ENCODE measurements around the gene SCT.

Gene SCT

GRCh38 chr11:608791-609251 is 18.2 kb downstream of the SCT start:
- no peak for DNase-seq

GRCh38 chr11:607971-608659 is 18.9 kb downstream of the SCT start:
- no peak for DNase-seq

DNA sequence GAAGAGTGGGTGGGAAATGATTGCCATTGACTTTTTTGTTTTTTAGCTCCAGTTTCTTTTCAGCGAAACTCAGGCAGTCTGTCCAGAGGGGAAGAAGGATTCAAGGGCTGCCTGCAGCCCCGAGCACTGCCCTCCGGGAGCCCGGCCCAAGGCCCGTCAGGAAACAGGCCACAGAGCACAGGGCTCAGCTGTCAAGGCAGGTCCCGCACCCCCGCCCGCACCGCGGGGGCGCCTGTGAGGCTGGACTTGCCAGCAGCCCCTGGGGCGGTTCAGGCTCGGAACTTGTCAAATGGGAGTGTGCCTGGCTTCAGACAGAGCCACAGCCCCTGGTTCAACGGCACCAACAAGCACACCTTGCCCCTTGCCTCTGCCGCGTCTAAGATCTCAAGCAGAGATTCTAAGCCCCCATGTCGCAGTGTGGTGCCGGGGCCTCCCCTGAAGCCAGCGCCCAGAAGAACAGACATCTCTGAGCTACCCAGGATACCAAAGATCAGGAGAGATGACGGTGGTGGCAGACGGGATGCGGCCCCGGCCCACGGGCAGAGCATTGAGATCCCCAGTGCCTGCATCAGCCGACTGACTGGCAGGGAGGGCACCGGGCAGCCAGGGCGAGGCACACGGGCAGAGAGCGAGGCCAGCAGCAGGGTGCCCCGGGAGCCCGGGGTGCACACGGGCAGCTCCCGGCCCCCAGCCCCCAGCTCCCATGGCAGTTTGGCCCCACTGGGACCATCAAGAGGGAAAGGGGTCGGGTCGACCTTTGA is 19.8 kb downstream of the SCT start:
- no peak for DNase-seq

DNA sequence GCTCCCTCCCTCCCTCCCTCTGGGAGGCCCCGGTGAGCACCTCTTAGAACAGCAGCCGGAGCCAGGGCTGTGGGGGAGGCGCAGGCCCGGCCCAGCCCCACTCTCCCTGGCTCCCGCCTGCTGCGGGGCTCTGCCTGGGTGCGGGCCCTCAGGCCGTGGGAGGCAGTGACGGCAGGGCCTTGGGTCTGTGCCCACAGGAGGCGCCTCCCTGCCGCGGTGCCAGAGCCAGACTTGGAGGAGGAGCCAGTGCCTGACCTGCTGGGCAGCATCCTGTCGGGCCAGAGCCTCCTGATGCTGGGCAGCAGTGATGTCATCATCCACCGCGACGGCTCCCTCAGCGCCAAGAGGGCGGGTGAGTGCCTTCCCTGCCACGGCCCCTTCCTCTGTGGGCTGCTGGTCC is 20.7 kb downstream of the SCT start:
- no peak for DNase-seq

- DNase-seq: no peak
Measured at GRCh38 chr11:605286-606129, 21.5 kb downstream of the SCT start.

GRCh38 chr11:603154-603553 is 23.8 kb downstream of the SCT start:
- no peak for DNase-seq

DNA sequence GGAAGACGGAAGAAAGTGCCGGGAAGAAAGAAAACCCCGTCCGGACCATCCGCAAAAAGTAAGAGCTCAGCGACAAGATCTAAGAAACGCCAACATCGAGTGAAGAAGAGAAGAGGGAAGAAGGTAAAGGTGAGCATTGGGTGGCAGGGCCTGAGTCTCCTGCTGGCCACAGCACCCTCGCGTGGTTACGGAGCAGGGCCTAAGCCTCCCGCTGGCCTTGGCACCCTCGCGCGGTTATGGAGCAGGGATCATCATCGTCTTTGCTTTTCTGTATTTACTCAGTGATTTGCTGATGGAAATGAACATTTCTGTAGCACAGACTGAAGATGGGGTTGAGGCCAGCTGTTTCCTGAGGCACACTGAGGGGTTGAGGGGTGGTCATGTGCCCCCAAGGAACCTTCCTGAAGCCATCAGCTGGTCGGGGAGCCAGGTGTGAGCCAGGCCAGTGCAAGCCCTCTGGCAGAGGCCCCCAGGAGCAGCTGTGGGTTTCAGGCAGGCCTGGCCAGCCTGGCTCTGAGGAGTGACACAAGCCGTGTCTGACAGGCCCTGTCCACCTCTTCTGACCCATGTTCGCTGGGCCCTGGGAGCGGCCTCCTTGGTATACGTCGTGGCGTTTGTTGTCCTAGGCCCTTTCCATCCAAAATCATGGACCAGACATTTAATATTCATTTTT is 25.3 kb downstream of the SCT start:
- no peak for DNase-seq

- no peak for DNase-seq
Measured at GRCh38 chr11:598005-598680, 28.8 kb downstream of the SCT start.

DNA sequence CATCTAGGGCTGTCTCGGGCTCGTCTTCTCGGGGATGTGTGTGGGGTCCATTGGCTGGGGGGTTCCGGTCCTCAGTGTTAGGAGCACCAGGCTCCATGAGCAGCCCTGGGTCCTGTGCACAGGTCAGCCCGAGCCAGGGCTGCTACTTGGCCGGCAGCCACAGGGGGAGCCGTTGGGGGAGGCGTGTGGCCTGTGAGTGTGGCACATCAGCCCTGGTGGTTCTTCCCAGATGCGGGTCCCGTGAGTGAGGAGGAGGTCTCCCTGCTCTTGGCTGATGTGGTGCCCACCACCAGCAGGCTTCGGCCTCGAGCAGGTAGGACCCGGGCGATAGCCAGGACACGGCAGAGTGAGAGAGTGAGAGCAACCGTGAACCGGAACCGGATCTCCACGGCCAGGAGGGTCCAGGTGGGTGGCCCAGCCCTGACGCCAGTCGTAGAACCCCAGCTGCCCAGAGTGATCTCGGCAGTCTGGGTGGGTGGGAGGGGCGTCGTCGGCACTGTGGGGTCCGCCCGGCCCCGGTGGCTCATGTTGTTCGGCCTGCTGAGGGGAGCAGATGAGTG is 29.7 kb downstream of the SCT start:
- DNase-seq: no peak

GRCh38 chr11:596374-596773 is 30.6 kb downstream of the SCT start:
- no peak for DNase-seq

- DNase-seq: no peak
Measured at GRCh38 chr11:595400-595799, 31.6 kb downstream of the SCT start.

- DNase-seq: no peak
Measured at GRCh38 chr11:593347-593746, 33.6 kb downstream of the SCT start.

DNA sequence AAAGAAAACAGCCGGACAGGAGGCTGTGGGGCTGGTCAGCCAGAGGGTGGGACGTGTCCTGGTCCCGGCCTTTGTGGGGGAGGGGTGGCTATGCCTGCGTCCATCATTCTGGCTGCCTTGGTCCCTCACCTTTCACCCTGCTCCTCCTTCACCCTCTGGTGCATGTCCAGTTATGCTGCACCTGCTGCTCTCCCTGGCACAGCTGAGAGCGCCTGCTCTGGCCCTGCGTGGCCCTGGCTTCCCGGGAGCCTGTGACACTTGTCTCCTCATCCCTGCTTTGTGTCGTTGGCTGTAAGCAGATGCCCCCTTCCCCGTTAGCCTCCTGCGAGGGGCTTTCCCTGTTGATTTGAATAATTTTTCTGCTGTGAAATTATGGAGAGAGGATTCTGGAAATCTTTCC is 34.1 kb downstream of the SCT start:
- no peak for DNase-seq

DNA sequence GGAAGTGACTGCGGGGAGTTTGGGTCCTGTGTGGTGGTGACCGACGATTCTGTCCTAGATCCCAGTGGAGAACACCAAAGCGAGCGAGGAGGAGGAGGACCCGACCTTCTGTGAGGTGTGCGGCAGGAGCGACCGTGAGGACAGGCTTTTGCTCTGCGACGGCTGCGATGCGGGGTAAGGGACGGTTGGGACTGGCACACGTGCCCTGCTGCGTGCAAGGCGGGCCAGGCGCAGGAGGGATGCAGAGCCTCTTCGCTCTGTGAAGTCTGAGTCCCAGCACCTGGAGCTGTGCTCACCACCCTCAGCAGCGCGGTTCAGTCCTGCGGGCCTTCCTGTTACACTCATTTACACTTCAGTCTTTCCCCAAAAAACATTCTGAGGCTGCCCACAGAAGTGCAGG is 34.5 kb downstream of the SCT start:
- no peak for DNase-seq

GRCh38 chr11:590997-591396 is 36.0 kb downstream of the SCT start:
- no peak for DNase-seq

- DNase-seq: no peak
Measured at GRCh38 chr11:589798-590197, 37.2 kb downstream of the SCT start.

GRCh38 chr11:587978-588380 is 39.0 kb downstream of the SCT start:
- no peak for DNase-seq

- no peak for DNase-seq
Measured at GRCh38 chr11:587546-587945, 39.4 kb downstream of the SCT start.

GRCh38 chr11:586376-587316 is 40.3 kb downstream of the SCT start:
- DNase-seq: no peak

DNA sequence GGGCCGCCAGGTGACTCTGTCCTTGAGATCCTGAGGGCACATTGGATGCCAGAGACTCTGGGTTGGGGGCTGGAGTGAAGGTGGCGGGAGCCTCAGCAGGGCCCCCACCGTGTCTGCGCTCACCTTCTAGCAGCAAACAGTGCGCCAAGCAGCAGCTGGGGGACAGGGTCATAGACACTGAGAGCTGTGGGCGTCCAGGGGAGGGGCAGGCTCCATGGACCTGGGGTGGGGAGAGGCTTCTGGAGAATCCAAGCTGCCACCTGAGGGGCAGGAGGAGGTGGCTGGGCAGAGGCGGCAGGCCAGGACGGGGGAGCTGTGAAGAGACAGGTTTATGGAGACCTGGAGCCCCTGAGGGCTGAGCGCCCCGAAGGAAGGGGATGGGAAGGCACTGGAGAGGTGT is 42.7 kb downstream of the SCT start:
- DNase-seq: no peak

- DNase-seq: no peak
Measured at GRCh38 chr11:581752-582151, 45.2 kb downstream of the SCT start.

Measured in NCI-H526 treated with DMSO at 0.1 percent for 48 hours (cell line).